Vagina (tissue), 2 donors: ENCODE measurements around the gene RSU1. TPM values are rescaled to one million over a fixed set of nuclear protein-coding genes. Genes with fewer than 3 reads are reported as not detected.

Experiments used
- DNase-seq, 2 donors: peaks; one replicate each; pipeline ENCODE4 v3.0.0-alpha.2; 2017; ENCODE audit errors: extremely low spot score in 2 of 2
- H3K27ac ChIP-seq: fragments of 200-600 bp; sonication (generic); one replicate; pipeline ENCODE4 v1.5.1; 2019
- H3K27me3 ChIP-seq: fragments of 200-600 bp; sonication (generic); one replicate; pipeline ENCODE4 v1.5.1; 2019
- H3K36me3 ChIP-seq, 2 donors: fragments of 200-600 bp; sonication (generic); one replicate each; pipeline ENCODE4 v1.5.1; 2017 to 2019
- H3K4me1 ChIP-seq: fragments of 200-600 bp; sonication (generic); one replicate; pipeline ENCODE4 v1.5.1; 2019
- H3K4me3 ChIP-seq, 2 donors: fragments of 200-600 bp; sonication (generic); 1 replicate in 1 of 2; 2 replicates in 1 of 2; pipeline ENCODE4 v1.5.1; 2016 to 2019
- H3K9me3 ChIP-seq: fragments of 200-600 bp; sonication (generic); one replicate; pipeline ENCODE4 v1.5.1; 2019
- CTCF ChIP-seq, 3 experiments: fragments of 450-650 bp in 2 of 3; fragments of 200-600 bp in 1 of 3; sonication (generic) in 1 of 3; IDR thresholded peaks; one replicate each; pipeline ENCODE4 v1.5.1; 2017 to 2019; ENCODE audit warnings: antibody characterized with exemption in 3 of 3, mild to moderate bottlenecking in 2 of 3, moderate library complexity in 2 of 3
- POLR2A ChIP-seq, 2 donors: fragments of 450-650 bp; IDR thresholded peaks; one replicate each; pipeline ENCODE4 v1.6.1; 2017; ENCODE audit warnings: antibody characterized with exemption in 2 of 2, mild to moderate bottlenecking in 2 of 2, moderate library complexity in 2 of 2
- POLR2AphosphoS5 ChIP-seq, 2 donors: sonication (generic); formaldehyde crosslinking; IDR thresholded peaks; one replicate each; pipeline ENCODE4 v1.9.0; 2017; ENCODE audit warnings: antibody characterized with exemption in 2 of 2, mild to moderate bottlenecking in 2 of 2, low read depth in 1 of 2; ENCODE audit not compliant: insufficient read depth in 1 of 2
- intact Hi-C: fragments of 100-400 bp; cut with DNase I; formaldehyde crosslinking; loops from one replicate; pipeline ENCODE4 v1.15.1; 2023
- total RNA-seq: library from RNA; depleted of rRNA; stranded (reverse); fragments of >200 nt; gene quantifications from one replicate; pipeline ENCODE4 v1.2.3, GENCODE V29; 2016

Gene RSU1
- total RNA-seq, 1 donor from 2014 or later, result 50.3 TPM

DNA sequence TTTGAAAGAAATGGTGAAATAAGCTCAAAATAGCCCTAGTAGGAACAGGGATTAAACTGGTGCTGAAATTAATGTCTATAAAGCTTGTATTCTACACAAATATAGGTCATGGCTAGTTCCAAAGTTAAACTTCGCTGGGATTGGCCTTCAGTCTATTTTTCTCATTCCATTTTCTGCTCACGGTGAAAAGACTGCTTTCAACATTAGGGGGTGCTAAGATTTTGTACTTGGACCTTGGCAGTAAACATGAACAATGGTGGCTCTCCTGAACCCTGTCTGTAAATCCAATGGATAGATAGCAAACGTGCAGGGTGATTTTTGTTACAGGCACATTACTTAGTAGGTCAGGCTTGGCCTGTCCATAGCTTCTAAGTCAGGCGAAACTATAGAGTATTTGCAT is 36.0 kb upstream of the RSU1 start:
- Histone ChIP-seq H3K36me3 (no peaks in the 10 kb centered on the region), H3K27me3 (no peaks in the 10 kb centered on the region), H3K27ac (no peak overlapping the region), H3K4me3 (no peak overlapping the region), H3K9me3 (no peaks in the 10 kb centered on the region), H3K4me1 (no peaks in the 10 kb centered on the region)
- no peak for DNase-seq
- intact Hi-C loops, result no loop called here
- TF ChIP-seq CTCF (IDR thresholded peaks at IDR 0.05) (no peak), POLR2AphosphoS5 (IDR thresholded peaks at IDR 0.05; ENCODE audit: insufficient read depth in 1 of 2, low read depth in 1 of 2) (no peak), POLR2A (IDR thresholded peaks at IDR 0.05) (no peak)

- no peak for DNase-seq
- no peaks in the 10 kb centered on the region for H3K9me3 ChIP-seq
- H3K36me3 ChIP-seq, result no peaks in the 10 kb centered on the region
- H3K4me3 ChIP-seq, result no peak overlapping the region
- no peaks in the 10 kb centered on the region for H3K4me1 ChIP-seq
- H3K27me3 ChIP-seq, result no peaks in the 10 kb centered on the region
- TF ChIP-seq POLR2A (IDR thresholded peaks at IDR 0.05) (no peak), POLR2AphosphoS5 (IDR thresholded peaks at IDR 0.05; ENCODE audit: insufficient read depth in 1 of 2, low read depth in 1 of 2) (no peak), CTCF (IDR thresholded peaks at IDR 0.05) (no peak)
- H3K27ac ChIP-seq, result no peak overlapping the region
- intact Hi-C loops, result no loop called here
Observed at GRCh38 chr10:16852624-16853023, 35.4 kb upstream of the RSU1 start.

DNA sequence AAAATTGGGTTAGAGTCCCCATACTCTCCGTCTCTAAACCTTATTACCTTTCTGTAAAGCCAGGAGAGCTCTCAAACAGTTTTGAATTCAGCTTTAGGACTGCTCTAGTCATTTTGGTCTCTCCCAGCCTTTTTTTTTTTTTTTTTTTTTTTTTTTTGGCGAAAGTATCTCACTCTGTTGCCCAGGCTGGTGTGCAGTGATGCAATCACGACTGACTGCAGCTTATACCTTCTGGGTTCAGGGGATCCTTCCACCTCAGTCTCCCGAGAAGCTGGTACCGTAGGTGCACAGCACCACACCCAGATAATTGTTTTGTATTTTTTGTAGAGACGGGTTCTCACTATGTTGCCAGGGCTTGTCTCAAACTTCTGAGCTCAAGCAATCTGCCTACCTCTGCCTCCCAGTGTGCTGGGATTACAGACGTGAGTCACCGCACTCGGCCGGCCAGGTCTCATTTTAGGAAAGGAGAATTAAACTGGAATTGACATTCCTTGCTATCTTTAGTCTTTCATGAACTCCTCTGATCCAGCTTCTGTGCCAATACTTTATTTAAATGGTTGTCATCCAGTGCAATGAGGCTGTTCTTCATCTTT is 31.4 kb upstream of the RSU1 start:
- Histone ChIP-seq H3K4me3 (no peak overlapping the region), H3K36me3 (no peaks in the 10 kb centered on the region), H3K27me3 (no peaks in the 10 kb centered on the region), H3K9me3 (no peaks in the 10 kb centered on the region), H3K27ac (no peak overlapping the region), H3K4me1 (no peaks in the 10 kb centered on the region)
- TF ChIP-seq POLR2AphosphoS5 (IDR thresholded peaks at IDR 0.05; ENCODE audit: insufficient read depth in 1 of 2, low read depth in 1 of 2) (no peak), CTCF (IDR thresholded peaks at IDR 0.05) (no peak), POLR2A (IDR thresholded peaks at IDR 0.05) (no peak)
- no peak for DNase-seq
- intact Hi-C loops, result no loop called here

- TF ChIP-seq POLR2AphosphoS5 (IDR thresholded peaks at IDR 0.05; ENCODE audit: insufficient read depth in 1 of 2, low read depth in 1 of 2) (no peak), CTCF (IDR thresholded peaks at IDR 0.05) (no peak), POLR2A (IDR thresholded peaks at IDR 0.05) (no peak)
- Histone ChIP-seq H3K27me3 (no peaks in the 10 kb centered on the region), H3K9me3 (no peaks in the 10 kb centered on the region), H3K4me1 (no peaks in the 10 kb centered on the region), H3K4me3 (no peak overlapping the region), H3K36me3 (no peaks in the 10 kb centered on the region), H3K27ac (no peak overlapping the region)
- intact Hi-C loops, result no loop called here
- no peak for DNase-seq
Observed at GRCh38 chr10:16847644-16848043, 30.4 kb upstream of the RSU1 start.

DNA sequence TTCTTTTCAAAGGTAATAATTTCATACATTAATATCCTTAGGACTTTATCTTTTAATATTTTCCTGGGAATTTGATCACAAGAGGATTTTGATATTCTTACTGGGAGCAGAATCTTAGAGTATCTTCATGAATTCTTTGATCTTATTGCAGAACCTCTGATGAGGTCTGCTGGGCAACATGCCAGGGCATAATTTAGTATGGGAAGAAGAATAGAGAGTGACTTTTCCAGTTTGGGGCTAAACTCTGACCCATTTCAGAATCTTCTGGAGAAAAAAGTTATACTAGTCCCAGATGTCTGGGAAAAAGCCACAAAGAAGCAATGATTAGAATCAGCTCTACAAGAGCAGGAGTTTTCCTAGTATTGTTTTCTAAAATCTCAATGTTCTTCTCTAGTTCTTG is 28.0 kb upstream of the RSU1 start:
- no peak for DNase-seq
- H3K27ac ChIP-seq, result no peak overlapping the region
- H3K36me3 ChIP-seq, result no peaks in the 10 kb centered on the region
- intact Hi-C loops, result no loop called here
- TF ChIP-seq CTCF (IDR thresholded peaks at IDR 0.05), result no peak
- TF ChIP-seq POLR2AphosphoS5 (IDR thresholded peaks at IDR 0.05; ENCODE audit: insufficient read depth in 1 of 2, low read depth in 1 of 2), result no peak
- no peak for TF ChIP-seq POLR2A (IDR thresholded peaks at IDR 0.05)
- H3K4me1 ChIP-seq, result no peaks in the 10 kb centered on the region
- no peaks in the 10 kb centered on the region for H3K27me3 ChIP-seq
- H3K9me3 ChIP-seq, result no peaks in the 10 kb centered on the region
- no peak overlapping the region for H3K4me3 ChIP-seq
